HG03520 (cell line): ENCODE results near the gene TRABD2A.

ENCODE experiments used
- ATAC-seq: cut with Tn5 transposase; IDR thresholded peaks from one replicate; pipeline ENCODE4 v1.9.1; 2021; ENCODE audit warnings: mild to moderate bottlenecking, moderate library complexity; ENCODE audit not compliant: unreplicated experiment

Gene TRABD2A

GRCh38 chr2:84827978-84828575, 52.8 kb downstream of the TRABD2A start:
- no peak for ATAC-seq

GRCh38 chr2:84823788-84824187, 57.1 kb downstream of the TRABD2A start:
- no peak for ATAC-seq

GRCh38 chr2:84823229-84823628, 57.7 kb downstream of the TRABD2A start:
- no peak for ATAC-seq

- ATAC-seq, result no peak
Observed at GRCh38 chr2:84821806-84822205, 59.1 kb downstream of the TRABD2A start.

GRCh38 chr2:84817239-84817655, 63.6 kb downstream of the TRABD2A start:
- ATAC-seq, result peak; percentile 90

GRCh38 chr2:84816426-84817026, 64.4 kb downstream of the TRABD2A start:
- ATAC-seq, result peak; percentile 68

- ATAC-seq, result no peak
Observed at GRCh38 chr2:84815146-84815545, 65.7 kb downstream of the TRABD2A start.

- no peak for ATAC-seq
Observed at GRCh38 chr2:84811839-84812431, 68.9 kb downstream of the TRABD2A start.

- ATAC-seq, result no peak
Observed at GRCh38 chr2:84808279-84808678, 72.6 kb downstream of the TRABD2A start.

- no peak for ATAC-seq
Observed at GRCh38 chr2:84807063-84807485, 73.8 kb downstream of the TRABD2A start.

GRCh38 chr2:84805250-84805958, 75.5 kb downstream of the TRABD2A start:
- no peak for ATAC-seq

GRCh38 chr2:84801811-84802210, 79.1 kb downstream of the TRABD2A start:
- no peak for ATAC-seq

GRCh38 chr2:84800194-84800805, 80.6 kb downstream of the TRABD2A start:
- ATAC-seq, result peak; percentile 79

GRCh38 chr2:84799772-84800171, 81.1 kb downstream of the TRABD2A start:
- no peak for ATAC-seq

- ATAC-seq, result no peak
Observed at GRCh38 chr2:84797271-84797670, 83.6 kb downstream of the TRABD2A start.

- no peak for ATAC-seq
Observed at GRCh38 chr2:84796798-84797197, 84.1 kb downstream of the TRABD2A start.

GRCh38 chr2:84793641-84794040, 87.2 kb downstream of the TRABD2A start:
- ATAC-seq, result no peak

GRCh38 chr2:84792856-84793522, 87.9 kb downstream of the TRABD2A start:
- ATAC-seq, result no peak

GRCh38 chr2:84788498-84788897, 92.4 kb downstream of the TRABD2A start:
- no peak for ATAC-seq

- no peak for ATAC-seq
Observed at GRCh38 chr2:84788027-84788426, 92.9 kb downstream of the TRABD2A start.

- ATAC-seq, result no peak
Observed at GRCh38 chr2:84786601-84787000, 94.3 kb downstream of the TRABD2A start.
